Choroid plexus epithelial cell (primary cell): Measurements from ENCODE around the gene ZNF638.
A peak's percentile ranks its signal among the peaks of the same experiment; 100 is the strongest.

Experiments used
- DNase-seq: peaks from one replicate; pipeline ENCODE4 v3.0.0-alpha.2; 2010; ENCODE audit warnings: low read depth
- H3K4me3 ChIP-seq: 2 replicates; pipeline ENCODE4 v1.5.1; 2011; ENCODE audit warnings: low read depth, mild to moderate bottlenecking, control low read depth, low read length, moderate library complexity
- CTCF ChIP-seq: conservative IDR thresholded peaks from 2 replicates; pipeline ENCODE4 v1.5.1; 2011; ENCODE audit warnings: low read depth, mild to moderate bottlenecking, control low read depth, inconsistent platforms, low read length, moderate library complexity

ZNF638 gene

DNA sequence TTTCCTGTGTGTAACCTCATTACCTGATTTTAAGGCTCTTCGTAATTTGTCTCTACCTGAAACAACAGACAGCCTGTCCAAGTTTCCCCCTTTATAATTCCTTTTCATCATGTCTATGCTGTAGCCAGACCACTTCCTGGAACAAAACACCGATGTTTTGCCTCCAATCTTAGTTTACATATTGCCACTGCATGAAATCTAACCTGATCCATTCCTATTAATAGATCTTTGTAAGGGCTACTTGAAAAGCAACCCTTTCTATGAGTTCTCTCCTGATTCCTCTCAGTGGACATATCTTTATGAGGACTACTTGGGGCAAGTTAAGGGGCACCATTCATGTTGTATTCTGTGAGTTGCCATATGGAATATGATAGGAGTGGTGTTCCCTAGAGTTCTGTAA lies 30.9 kb downstream of the ZNF638 start:
- no peak overlapping the region for H3K4me3 ChIP-seq
- no peak for TF ChIP-seq CTCF
- no peak for DNase-seq

GRCh38 chr2:71370015-71370414 lies 38.4 kb downstream of the ZNF638 start:
- H3K4me3 ChIP-seq = no peak overlapping the region
- DNase-seq = no peak

DNA sequence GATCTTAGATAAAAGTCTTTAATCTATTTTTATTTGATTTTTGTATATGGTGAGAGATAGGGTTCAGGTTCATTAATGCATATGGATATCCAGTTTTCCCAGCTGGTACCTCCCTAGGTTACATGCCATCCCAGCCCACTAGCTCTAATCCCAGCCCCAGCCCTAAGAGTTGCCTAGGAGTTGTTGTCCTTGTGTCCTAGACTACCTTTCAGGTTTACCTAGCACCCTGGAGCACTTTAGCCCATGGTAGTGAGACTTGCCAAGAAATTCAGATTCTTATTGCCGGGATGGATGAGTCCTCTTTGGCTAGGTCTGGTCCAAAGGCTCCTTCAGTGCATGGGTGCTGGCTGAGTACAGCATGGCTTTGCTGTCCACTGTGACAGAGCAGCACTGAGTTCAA lies 40.5 kb downstream of the ZNF638 start:
- TF ChIP-seq CTCF = no peak
- H3K4me3 ChIP-seq = no peak overlapping the region
- DNase-seq = no peak

More at GRCh38 chr2:71370015-71370414, 38.4 kb downstream of the ZNF638 start:
- TF ChIP-seq CTCF = no peak

- TF ChIP-seq CTCF = no peak
- H3K4me3 ChIP-seq = no peak overlapping the region
- peak; percentile 88 for DNase-seq
These were observed 47.5 kb downstream of the ZNF638 start for GRCh38 chr2:71379086-71379485.

GRCh38 chr2:71380665-71381064 lies 49.1 kb downstream of the ZNF638 start:
- DNase-seq = peak; percentile 36
- TF ChIP-seq CTCF = no peak
- H3K4me3 ChIP-seq = no peak overlapping the region

DNA sequence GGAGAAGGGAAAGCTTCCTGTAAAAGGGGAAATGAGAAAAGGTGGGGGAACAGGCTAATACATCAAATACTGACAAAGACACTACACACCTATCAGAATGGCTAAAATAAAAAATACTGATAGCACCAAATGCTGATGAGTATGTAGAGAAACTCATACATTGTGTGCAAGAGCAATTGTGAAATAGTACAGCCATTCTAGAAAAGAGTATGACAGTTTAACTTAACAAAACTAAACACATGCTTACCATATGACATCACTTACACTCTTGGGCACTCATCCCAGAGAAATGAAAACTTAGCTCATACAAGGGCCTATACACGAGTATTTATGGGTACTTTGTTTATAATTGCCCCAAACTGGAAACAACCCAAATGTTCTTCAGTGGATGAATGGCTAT lies 53.4 kb downstream of the ZNF638 start:
- no peak for TF ChIP-seq CTCF
- H3K4me3 ChIP-seq = no peak overlapping the region
- DNase-seq = peak; percentile 82

DNA sequence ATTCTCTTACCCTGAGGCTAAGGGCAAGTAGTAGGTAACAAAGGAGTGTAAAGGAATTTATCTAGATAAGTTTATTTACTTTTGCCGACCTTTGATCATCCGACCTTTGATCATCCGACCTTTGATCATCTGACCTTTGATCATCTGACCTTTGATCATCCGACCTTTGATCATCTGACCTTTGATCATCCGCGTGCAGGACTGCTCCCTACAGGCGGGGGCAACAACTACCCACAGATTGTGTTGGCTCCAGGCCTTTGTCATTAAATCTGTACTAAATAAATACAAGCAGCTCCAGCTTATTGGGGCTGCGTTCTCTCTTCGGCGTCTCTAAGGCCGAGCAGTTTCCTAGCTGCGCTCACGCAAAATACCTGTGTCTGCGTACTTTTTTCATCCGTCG lies 56.6 kb downstream of the ZNF638 start:
- no peak for DNase-seq
- no peak for TF ChIP-seq CTCF
- no peak overlapping the region for H3K4me3 ChIP-seq
